Hepatic stellate cell (primary cell): ENCODE data around the gene BCDIN3D.

Source experiments
- DNase-seq: peaks from one replicate; pipeline ENCODE4 v3.0.0; 2011; ENCODE audit warnings: low spot score

Gene BCDIN3D

DNA sequence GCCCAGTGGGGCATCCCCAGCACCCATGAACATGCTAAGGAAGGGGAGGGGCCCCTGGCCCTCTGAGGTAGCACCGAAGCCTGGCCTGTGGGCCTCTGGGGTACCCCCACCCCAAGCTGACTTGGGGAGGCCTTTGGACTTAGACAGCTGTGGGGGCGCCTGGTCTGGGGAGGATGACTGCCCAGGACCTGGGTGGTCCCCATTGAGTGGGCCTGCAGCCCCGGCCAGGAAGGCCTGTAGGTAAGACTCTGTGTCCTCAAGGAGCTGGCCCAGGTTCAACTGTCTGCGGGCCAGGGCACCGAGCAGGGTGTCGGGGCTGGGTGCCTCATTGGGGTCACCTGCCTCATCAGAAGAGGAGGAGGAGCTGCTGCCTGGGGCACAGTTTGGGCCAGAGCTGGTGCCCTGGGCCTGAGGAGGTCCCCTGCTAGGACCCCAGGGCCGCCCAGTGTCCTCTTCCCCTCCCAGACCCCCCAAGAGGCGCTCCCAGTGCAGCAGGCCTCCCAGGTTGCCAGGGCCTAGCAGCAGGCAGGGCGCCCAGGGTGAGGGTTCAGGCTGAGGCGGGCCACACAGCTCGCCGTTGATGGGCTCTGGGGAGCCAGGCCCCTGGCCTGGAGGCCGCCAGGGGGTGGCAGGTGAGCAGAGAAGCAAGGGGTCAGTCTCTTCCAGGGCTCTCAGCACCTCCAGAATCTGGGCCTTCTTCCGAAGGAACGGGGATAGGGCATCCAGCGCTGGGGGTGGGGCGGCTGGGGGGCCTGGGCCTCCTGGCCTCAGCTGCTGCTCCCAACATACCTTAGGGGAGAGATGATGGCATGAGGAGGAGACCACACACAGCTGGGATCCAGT is 46.1 kb downstream of the BCDIN3D start:
- DNase-seq = no peak

GRCh38 chr12:49796155-49796554 is 46.8 kb downstream of the BCDIN3D start:
- no peak for DNase-seq

DNA sequence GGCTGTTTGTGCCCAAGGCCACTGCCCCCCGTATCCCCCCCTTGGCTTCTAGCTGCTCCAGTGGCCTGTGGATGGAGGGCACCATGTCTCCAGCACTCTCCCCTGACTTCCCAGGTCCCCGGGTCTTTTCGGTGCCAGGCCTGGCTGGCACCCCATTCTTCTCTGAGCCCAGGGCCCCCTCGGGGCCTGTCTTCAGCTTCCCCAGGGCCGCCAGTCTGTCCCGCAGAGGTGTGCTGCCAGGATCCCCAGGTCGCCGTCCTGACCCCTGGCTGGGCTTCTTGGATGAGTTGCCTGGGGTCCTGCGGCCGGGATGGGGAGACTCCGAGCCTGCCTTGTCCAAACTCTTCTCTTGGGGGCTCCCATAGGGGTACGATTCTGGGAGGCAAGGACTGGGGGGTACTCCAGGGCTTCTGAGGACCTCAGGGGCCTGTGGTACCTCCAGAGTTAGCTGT is 47.2 kb downstream of the BCDIN3D start:
- DNase-seq = no peak

DNA sequence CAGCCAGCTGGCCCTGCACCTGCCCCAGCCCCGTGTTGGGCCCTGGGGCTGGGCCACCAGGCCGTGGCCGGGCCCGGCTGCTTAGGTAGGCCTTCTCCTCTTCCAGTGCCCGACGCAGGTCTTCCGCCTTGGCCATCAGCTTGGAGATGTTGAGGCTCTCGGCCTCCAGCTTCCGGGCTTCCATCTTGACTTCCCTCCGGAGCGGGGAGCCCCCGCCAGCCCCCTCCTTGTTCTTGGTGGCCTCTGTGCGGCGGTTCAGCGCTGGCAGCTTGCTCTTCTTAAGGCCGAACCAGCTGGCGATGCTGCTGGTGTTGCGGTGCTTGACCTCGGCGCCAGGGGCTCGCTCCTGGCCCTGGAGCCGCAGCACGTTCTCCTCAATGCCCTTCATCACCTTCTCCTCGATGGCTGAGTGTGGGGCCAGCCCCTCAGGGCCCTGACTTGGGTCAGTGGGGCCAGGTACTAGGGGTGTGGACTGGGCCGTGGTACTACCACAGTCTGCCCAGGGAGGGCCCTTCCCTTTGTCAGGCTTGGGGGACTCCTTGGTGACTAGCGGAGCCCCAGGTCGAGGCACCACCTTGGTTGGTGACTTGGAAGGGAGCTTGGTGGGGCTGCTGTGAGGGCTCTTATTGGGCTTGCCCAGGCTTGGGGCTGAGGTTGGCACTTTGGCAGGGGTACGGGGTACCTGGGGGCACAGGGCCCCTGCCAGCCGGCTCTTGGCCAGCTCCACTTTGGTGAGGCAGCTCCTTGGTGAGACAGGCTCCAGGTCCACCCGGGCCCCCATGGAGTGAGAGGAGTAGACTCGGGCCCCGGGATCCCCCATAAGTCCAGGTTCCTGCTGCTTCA is 47.9 kb downstream of the BCDIN3D start:
- DNase-seq = no peak

GRCh38 chr12:49794021-49794420 is 48.9 kb downstream of the BCDIN3D start:
- DNase-seq = no peak

GRCh38 chr12:49793620-49794019 is 49.3 kb downstream of the BCDIN3D start:
- no peak for DNase-seq

DNA sequence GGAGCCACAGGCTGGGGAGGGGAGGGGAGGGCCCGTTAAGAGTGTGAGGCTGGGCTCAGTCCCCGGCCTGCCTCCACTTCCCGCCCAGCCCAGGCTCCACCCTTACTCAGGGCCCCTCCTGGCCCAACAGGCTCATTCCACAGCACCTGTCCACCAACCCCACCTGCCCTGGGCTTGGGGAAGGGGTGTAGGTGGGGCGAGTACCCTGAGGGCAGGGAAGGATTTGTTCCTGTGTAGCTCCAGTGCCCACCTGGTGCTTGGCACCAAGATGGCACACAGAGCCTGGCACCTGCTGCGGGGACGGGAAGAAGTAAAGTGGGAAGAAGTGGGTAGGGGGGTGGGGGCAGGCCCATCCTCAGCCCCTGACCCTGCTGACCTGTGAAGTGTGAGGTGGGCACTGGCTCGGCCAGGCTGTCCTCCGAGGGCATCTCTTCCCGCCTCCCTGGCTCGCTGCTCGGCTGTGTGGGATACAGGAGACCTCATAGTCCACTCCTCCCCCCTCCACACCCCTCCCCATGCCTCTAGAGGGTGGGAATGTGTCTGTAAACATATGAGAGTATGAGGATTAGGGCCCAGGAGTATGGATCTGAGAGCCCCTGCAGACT is 49.8 kb downstream of the BCDIN3D start:
- no peak for DNase-seq

GRCh38 chr12:49792181-49792970 is 50.5 kb downstream of the BCDIN3D start:
- no peak for DNase-seq

GRCh38 chr12:49791700-49792099 is 51.2 kb downstream of the BCDIN3D start:
- DNase-seq = no peak

- DNase-seq = no peak
These were observed 52.0 kb downstream of the BCDIN3D start for GRCh38 chr12:49790741-49791555.

DNA sequence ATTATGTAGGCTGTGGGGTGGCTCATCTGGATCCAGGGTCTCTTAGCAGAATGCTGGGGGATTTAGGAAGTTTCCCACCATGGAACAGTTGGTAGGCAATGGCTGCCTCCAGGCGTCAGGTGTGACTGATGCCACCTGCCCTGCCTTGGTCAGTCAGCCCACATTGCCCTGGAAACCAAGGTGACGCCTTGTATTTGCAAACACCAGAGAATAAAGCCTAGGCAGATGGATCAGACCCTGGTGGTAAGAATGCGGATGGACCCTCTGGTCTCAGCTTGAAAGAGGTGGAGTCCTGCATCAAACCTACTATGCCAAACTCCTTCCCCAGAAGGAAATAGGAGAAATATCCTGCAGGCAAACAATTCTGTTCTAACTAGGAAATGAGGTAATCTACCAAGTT is 52.9 kb downstream of the BCDIN3D start:
- DNase-seq = no peak

DNA sequence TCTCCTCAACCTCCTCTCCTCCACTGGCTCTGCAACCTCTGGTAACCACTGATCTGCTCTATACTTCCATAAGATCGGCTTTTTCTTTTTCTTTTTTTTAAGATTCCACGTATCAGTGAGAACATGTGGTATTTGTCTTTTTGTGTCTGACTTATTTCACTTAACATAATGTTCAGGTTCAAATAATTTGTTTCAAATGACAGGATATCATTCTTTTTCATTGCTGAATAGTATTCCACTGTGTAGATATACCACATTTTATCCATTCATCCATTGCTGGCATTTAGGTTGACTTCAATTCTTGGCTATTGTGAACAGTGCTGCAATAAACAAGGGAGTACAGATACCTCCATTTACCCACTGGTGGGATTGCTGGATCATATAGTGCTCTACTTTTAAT is 55.2 kb downstream of the BCDIN3D start:
- DNase-seq = no peak
